Measurements from ENCODE around the gene AUTS2.

GRCh38 chr7:69764681-69765080 is 166.4 kb downstream of the AUTS2 start:
- TF ChIP-seq BRCA1 (IDR thresholded peaks at IDR 0.05) (no peak), BRCA1 (CRISPR knock-in tag; IDR thresholded peaks at IDR 0.05) (no peak), XRCC3 (IDR thresholded peaks at IDR 0.05) (no peak)
- TF ChIP-seq, protein P1, sequence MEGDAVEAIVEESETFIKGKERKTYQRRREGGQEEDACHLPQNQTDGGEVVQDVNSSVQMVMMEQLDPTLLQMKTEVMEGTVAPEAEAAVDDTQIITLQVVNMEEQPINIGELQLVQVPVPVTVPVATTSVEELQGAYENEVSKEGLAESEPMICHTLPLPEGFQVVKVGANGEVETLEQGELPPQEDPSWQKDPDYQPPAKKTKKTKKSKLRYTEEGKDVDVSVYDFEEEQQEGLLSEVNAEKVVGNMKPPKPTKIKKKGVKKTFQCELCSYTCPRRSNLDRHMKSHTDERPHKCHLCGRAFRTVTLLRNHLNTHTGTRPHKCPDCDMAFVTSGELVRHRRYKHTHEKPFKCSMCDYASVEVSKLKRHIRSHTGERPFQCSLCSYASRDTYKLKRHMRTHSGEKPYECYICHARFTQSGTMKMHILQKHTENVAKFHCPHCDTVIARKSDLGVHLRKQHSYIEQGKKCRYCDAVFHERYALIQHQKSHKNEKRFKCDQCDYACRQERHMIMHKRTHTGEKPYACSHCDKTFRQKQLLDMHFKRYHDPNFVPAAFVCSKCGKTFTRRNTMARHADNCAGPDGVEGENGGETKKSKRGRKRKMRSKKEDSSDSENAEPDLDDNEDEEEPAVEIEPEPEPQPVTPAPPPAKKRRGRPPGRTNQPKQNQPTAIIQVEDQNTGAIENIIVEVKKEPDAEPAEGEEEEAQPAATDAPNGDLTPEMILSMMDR (IDR thresholded peaks at IDR 0.05 in 2 of 3, conservative IDR thresholded peaks at IDR 0.05 in 1 of 3; ENCODE audit: insufficient read depth in 2 of 3, low read depth in 1 of 3, low read length in 3 of 3), result no peak
